Fibroblast of mammary gland (primary cell): ENCODE results near the gene NMUR1.
"Not testable (repeated sequence)": the region's sequence is repeated elsewhere in the genome, so short reads cannot be mapped to it uniquely, and the experiment has no call there.

Experiments
- DNase-seq: peaks from one replicate; pipeline ENCODE4 v3.0.0-alpha.2; 2010; ENCODE audit warnings: low read depth
- H3K4me3 ChIP-seq: 2 replicates; pipeline ENCODE4 v1.5.1; 2011; ENCODE audit warnings: low read depth, mild to moderate bottlenecking, low read length, moderate library complexity; ENCODE audit not compliant: control insufficient read depth
- CTCF ChIP-seq: conservative IDR thresholded peaks from 2 replicates; pipeline ENCODE4 v1.5.1; 2011; ENCODE audit warnings: low read depth, low read length, inconsistent platforms; ENCODE audit not compliant: control insufficient read depth, insufficient read depth

Gene NMUR1

GRCh38 chr2:231557571-231558217 is 27.4 kb upstream of the NMUR1 start:
- peak; percentile 84 for DNase-seq
- TF ChIP-seq CTCF = peak; percentile 87
- no peak overlapping the region for H3K4me3 ChIP-seq

DNA sequence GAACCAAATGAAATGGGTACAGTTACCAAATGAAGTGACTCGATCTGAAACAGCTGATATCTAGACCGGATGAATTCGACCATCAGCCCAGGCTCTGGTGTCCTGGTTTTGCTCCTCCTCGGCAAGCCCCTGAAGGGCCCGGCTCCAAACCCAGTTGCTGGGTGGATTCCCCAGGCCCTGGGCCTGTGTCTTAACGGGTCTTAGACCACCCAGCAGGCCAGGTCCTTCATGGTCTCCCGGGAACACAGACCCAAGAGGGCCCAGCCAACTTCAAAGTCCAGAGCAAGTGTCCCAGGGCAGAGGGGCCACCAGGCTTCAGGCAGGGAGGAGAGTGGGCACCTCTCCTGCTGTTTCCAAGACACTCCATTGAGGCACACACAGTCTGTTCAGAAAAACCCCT is 26.7 kb upstream of the NMUR1 start:
- DNase-seq = no peak
- no peak overlapping the region for H3K4me3 ChIP-seq
- TF ChIP-seq CTCF = no peak

GRCh38 chr2:231556496-231556895 is 26.3 kb upstream of the NMUR1 start:
- H3K4me3 ChIP-seq, DNase-seq: not testable (repeated sequence)

DNA sequence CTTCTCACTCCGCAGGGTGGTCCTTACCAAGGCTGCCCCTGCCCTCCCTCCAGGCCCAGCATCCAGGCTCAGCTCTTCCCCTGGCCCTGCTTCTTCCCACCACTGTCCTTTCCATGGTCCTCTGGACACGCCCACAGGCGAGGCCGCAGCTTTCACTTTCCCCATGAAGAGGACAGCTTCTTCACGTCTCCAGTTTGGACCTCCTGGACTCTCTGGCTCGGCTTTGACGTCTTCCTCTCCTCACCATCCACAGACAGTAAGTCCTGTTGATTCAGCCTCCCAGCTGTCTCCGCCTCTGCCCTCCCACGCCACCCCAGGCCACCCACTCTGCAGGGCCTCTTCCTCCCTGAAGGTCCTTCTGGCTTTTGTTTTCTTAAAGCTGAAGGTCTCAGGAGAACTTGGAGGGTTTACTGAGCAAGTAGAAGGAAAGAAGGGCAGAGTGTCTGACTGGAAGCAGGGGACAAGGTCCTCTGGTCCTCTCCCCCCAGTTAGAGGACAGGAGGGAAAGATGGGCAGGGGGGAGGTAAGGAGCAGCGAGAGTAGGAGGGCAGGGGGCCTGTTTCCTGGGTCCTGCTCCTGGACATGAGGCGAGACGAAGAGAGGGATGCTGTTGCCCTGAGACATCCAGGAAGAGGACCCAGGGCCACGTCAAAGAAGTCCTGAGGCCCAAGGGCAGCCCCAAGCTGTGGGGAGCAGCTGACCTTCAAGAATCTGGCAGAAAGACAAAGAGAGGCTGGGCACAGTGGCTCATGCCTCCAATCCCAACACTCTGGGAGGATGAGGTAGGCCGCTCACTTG is 24.7 kb upstream of the NMUR1 start:
- peak; percentile 75 for DNase-seq
- no peak for TF ChIP-seq CTCF
- H3K4me3 ChIP-seq = no peak overlapping the region

DNA sequence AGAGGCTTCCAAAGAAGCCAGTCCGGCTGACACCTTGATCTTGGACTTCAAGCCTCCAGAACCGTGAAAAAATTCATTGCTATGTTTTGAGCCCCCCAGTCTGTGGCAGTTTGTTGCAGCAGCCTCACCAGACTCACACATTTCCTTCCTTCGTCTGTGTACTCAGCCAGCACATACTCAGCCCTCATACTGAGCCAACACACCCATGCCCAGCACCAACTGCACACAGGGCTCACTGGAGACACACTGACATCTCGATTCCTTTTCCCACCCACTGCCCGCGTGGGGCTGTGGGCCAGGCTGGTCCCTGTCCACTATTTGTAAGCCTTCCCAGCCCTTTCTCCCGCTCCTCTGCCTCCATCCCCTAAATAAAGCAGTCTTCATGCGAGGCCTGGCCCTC is 24.1 kb upstream of the NMUR1 start:
- DNase-seq = no peak
- H3K4me3 ChIP-seq = no peak overlapping the region

DNA sequence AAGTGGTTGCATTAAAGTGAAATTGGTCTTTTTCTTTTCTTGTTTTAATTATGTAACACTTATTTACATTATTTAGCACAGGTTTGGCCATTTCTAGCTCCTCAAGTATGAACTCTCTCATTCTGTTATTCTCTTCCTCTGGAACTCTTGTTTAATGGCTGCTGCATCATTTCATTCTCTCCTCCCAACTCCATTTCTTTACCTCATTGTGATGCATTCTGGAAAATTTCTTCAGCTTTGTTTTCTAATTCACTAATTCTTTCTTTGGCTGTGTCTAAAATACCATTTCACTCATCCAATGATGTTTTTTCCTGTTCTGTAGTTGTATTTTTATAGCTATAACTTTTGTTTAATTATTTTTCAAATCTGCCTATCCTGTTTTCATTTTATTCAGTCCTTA is 22.5 kb upstream of the NMUR1 start:
- DNase-seq = no peak
- H3K4me3 ChIP-seq = no peak overlapping the region
- TF ChIP-seq CTCF = no peak

More for the DNA sequence above, 24.1 kb upstream of the NMUR1 start:
- no peak for TF ChIP-seq CTCF

DNA sequence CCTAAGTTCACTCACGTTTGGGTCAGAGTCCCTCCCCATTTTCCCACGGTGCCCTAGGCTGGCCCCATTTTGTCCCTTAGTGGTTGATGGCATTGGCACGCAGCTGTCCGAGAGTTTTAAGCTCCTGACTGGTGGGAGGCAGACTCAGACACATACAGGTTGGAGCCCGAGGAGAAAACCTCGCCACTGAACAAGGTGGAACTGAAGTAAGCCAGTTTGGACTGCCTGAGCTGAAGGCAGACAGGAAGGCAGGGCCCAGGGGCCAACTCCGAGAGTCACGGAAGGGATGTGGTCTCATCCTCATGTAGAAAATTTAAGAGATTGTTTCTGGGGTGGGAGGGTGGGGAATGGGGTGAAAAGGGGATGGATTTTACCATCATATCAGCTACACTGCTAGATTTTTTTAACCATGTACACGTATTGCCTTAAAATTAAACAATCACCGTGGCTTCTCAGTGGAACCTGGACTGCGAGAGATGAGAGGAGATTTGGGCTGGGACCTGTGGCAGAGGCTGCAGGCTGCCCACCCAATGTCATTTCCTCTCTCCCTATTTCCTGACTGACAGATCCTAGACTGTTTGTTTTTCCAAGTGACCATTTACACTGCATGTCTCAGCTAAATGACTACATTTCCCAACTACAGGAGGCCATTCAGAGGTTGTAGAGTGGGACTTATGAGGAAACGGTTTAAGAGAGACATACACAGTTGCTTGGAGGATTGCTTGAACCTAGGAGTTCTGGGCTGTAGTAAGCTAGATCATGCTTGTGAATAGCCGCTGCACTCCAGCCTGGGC is 19.4 kb upstream of the NMUR1 start:
- DNase-seq = no peak
- no peak overlapping the region for H3K4me3 ChIP-seq
- TF ChIP-seq CTCF = no peak
